Naive thymus-derived CD8-positive, alpha-beta T cell (primary cell): ENCODE results near the gene DLG2. TPM values are rescaled to one million over a fixed set of nuclear protein-coding genes. Genes with fewer than 3 reads are reported as not detected.

Source experiments
- ATAC-seq, 2 donors: fragments of 150-1000 bp; cut with Tn5 transposase in 1 of 2; sonication (Bioruptor Pico), chemical (Tn5 transposase) in 1 of 2; 1 replicate in 1 of 2; 2 replicates in 1 of 2; pipeline ENCODE4 v1.10.0; 2021; ENCODE audit warnings: mild to moderate bottlenecking in 2 of 2, moderate library complexity in 2 of 2
- POLR2A ChIA-PET: fragments of 350-600 bp; sonication (Branson Sonifier 250); formaldehyde crosslinking; loops from one replicate; lab custom pipeline; 2021; ENCODE audit warnings: antibody characterized with exemption; lab: Charles Lee
- DNase-seq, 10 donors: peaks; one replicate each; pipeline versions ENCODE4 v3.0.0 to v3.0.0-alpha.2; 2020 to 2022
- H3K27ac Mint-ChIP-seq, 10 donors: one replicate each; pipeline ENCODE4 v1.8.0; 2020 to 2022; ENCODE audit warnings: mild to moderate bottlenecking in 10 of 10, mixed read lengths in 10 of 10, moderate library complexity in 4 of 10, inconsistent platforms in 1 of 10
- H3K27me3 Mint-ChIP-seq, 5 donors: one replicate each; pipeline ENCODE4 v1.8.0; 2021 to 2022; ENCODE audit warnings: mixed read lengths in 5 of 5
- H3K36me3 Mint-ChIP-seq, 3 donors: one replicate each; pipeline ENCODE4 v1.8.0; 2020 to 2022; ENCODE audit warnings: mixed read lengths in 3 of 3, mild to moderate bottlenecking in 2 of 3, inconsistent platforms in 1 of 3
- H3K4me1 Mint-ChIP-seq, 4 donors: one replicate each; pipeline ENCODE4 v1.8.0; 2021 to 2022; ENCODE audit warnings: mixed read lengths in 4 of 4
- H3K4me3 Mint-ChIP-seq, 10 donors: one replicate each; pipeline ENCODE4 v1.8.0; 2020 to 2022; ENCODE audit warnings: mild to moderate bottlenecking in 10 of 10, mixed read lengths in 10 of 10, moderate library complexity in 6 of 10, inconsistent platforms in 1 of 10
- H3K9me3 Mint-ChIP-seq, 9 donors: one replicate each; pipeline ENCODE4 v1.8.0; 2020 to 2022; ENCODE audit warnings: mixed read lengths in 9 of 9, mild to moderate bottlenecking in 3 of 9, inconsistent platforms in 1 of 9, moderate library complexity in 1 of 9
- polyA plus RNA-seq, 3 donors: library from polyadenylated mRNA; unstranded; fragments of 300-500 nt; fragmentation: Illumina TruSeq; gene quantifications; one replicate each; pipeline ENCODE4 v1.2.3, GENCODE V29; 2021
- total RNA-seq, 8 experiments: library from RNA in 2 of 8; stranded (reverse) in 2 of 8; gene quantifications; one replicate each; pipeline ENCODE4 v1.2.3 and lab custom pipeline; 2021 to 2026

The DLG2 gene
- total and polyA plus RNA-seq, 5 experiments from 2014 or later, result 0.86 to 6.2 (median 2.5) TPM

GRCh38 chr11:83826078-83826477 lies 1801.1 kb downstream of the DLG2 start:
- Mint-ChIP-seq H3K9me3 (no peaks in the 10 kb centered on the region), H3K27me3 (peaks cover 0 to 2% (median 0%) of the 10 kb centered on the region in 5 donors), H3K27ac (no peak overlapping the region), H3K4me1 (peaks cover 0 to 2% (median 0%) of the 10 kb centered on the region in 4 donors), H3K4me3 (no peak overlapping the region), H3K36me3 (no peaks in the 10 kb centered on the region)
- POLR2A ChIA-PET, result no interaction called here
- DNase-seq (no peak), ATAC-seq (no peak)

GRCh38 chr11:83823461-83824025 lies 1803.6 kb downstream of the DLG2 start:
- no peak for ATAC-seq
- Mint-ChIP-seq H3K27ac (no peak overlapping the region), H3K4me3 (no peak overlapping the region), H3K36me3 (no peaks in the 10 kb centered on the region), H3K9me3 (no peaks in the 10 kb centered on the region), H3K27me3 (no peaks in the 10 kb centered on the region), H3K4me1 (peaks cover 0 to 2% (median 0%) of the 10 kb centered on the region in 4 donors)
- POLR2A ChIA-PET, result no interaction called here
- no peak for DNase-seq

- H3K27ac Mint-ChIP-seq, result no peak overlapping the region
- H3K4me1 Mint-ChIP-seq, result no peaks in the 10 kb centered on the region
- DNase-seq, result peak in 1 of 10 donors; percentile 12
- H3K4me3 Mint-ChIP-seq, result no peak overlapping the region
- no peaks in the 10 kb centered on the region for H3K9me3 Mint-ChIP-seq
- H3K27me3 Mint-ChIP-seq, result no peaks in the 10 kb centered on the region
- POLR2A ChIA-PET, result no interaction called here
- ATAC-seq, result no peak
- H3K36me3 Mint-ChIP-seq, result no peaks in the 10 kb centered on the region
Measured at GRCh38 chr11:83819931-83820549, 1807.1 kb downstream of the DLG2 start.

GRCh38 chr11:83818349-83818748 lies 1808.8 kb downstream of the DLG2 start:
- no peak overlapping the region for H3K27ac Mint-ChIP-seq
- POLR2A ChIA-PET, result no interaction called here
- DNase-seq, result no peak
- H3K9me3 Mint-ChIP-seq, result no peaks in the 10 kb centered on the region
- no peaks in the 10 kb centered on the region for H3K27me3 Mint-ChIP-seq
- H3K4me1 Mint-ChIP-seq, result no peaks in the 10 kb centered on the region
- no peak overlapping the region for H3K4me3 Mint-ChIP-seq
- no peaks in the 10 kb centered on the region for H3K36me3 Mint-ChIP-seq
- no peak for ATAC-seq

DNA sequence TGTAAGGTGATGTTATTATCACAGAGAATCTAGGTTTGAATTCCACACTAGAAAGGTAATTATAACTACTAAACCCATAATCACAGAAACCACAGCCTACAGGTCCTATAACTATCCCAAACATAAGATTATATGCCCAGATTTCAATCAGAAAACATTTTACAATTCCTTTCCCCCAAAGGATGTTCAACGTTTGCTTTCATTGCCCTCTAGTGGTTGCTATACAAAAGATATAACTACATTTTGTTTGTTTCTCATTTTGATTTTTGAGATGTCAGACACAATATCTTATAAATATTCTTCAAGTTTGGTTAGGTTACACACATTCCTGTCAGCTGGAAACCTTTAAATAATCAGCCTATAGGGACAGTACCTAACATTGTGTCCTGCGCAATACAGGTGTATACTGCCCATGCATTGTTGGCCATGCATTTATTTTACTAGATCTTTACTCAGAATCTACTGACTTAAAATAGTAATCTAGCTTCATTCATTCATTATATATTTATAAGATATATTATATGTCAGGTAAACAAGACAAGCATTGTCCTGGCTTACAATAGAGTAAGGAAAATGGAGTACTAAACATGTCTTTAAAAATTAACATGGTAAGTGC lies 1810.5 kb downstream of the DLG2 start:
- H3K27ac Mint-ChIP-seq, result no peak overlapping the region
- H3K27me3 Mint-ChIP-seq, result peaks cover 0 to 2% (median 2%) of the 10 kb centered on the region in 5 donors
- DNase-seq (peak in 1 of 10 donors; percentile 5), ATAC-seq (no peak)
- H3K4me1 Mint-ChIP-seq, result no peaks in the 10 kb centered on the region
- POLR2A ChIA-PET, result no interaction called here
- H3K36me3 Mint-ChIP-seq, result no peaks in the 10 kb centered on the region
- H3K9me3 Mint-ChIP-seq, result no peaks in the 10 kb centered on the region
- H3K4me3 Mint-ChIP-seq, result no peak overlapping the region

- ATAC-seq, result no peak
- POLR2A ChIA-PET, result no interaction called here
- H3K36me3 Mint-ChIP-seq, result no peaks in the 10 kb centered on the region
Measured at GRCh38 chr11:83815736-83816135, 1811.4 kb downstream of the DLG2 start.

GRCh38 chr11:83813296-83813695 lies 1813.8 kb downstream of the DLG2 start:
- Mint-ChIP-seq H3K27ac (no peak overlapping the region), H3K36me3 (no peaks in the 10 kb centered on the region), H3K4me3 (no peak overlapping the region), H3K9me3 (no peaks in the 10 kb centered on the region), H3K4me1 (no peaks in the 10 kb centered on the region), H3K27me3 (peaks cover 6 to 14% (median 8%) of the 10 kb centered on the region in 5 donors)
- ATAC-seq (no peak), DNase-seq (no peak)
- POLR2A ChIA-PET, result no interaction called here

More at GRCh38 chr11:83815736-83816135, 1811.4 kb downstream of the DLG2 start:
- Mint-ChIP-seq H3K4me3 (no peak overlapping the region), H3K27me3 (peaks cover 0 to 4% (median 2%) of the 10 kb centered on the region in 5 donors), H3K9me3 (no peaks in the 10 kb centered on the region), H3K27ac (no peak overlapping the region), H3K4me1 (no peaks in the 10 kb centered on the region)
- no peak for DNase-seq

- Mint-ChIP-seq H3K36me3 (no peaks in the 10 kb centered on the region), H3K27me3 (peaks cover 14 to 24% (median 16%) of the 10 kb centered on the region in 5 donors), H3K9me3 (no peaks in the 10 kb centered on the region), H3K4me3 (no peak overlapping the region), H3K4me1 (no peaks in the 10 kb centered on the region), H3K27ac (no peak overlapping the region)
- ATAC-seq (no peak), DNase-seq (no peak)
- POLR2A ChIA-PET, result no interaction called here
Measured at GRCh38 chr11:83809274-83809673, 1817.9 kb downstream of the DLG2 start.

DNA sequence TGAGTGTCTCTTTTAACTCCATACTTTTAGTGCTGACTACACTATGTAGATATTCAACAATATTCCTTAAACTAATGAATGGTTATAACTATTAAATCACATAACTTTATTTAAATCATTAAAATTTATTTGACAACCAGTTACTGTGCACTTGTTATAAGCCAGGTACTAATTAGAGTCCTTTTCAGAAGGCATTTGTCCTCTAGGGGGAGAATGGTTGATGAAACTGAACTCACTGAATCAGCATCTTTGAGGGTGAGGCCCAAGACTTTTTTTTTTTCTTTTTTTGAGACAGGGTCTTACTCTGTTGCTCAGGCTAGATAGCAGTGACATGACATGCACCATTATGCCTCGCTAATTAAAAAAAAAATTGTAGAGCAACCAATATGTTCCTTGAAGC lies 1825.3 kb downstream of the DLG2 start:
- no peak overlapping the region for H3K27ac Mint-ChIP-seq
- H3K4me3 Mint-ChIP-seq, result no peak overlapping the region
- peaks cover 8 to 17% (median 11%) of the 10 kb centered on the region in 5 donors for H3K27me3 Mint-ChIP-seq
- no peaks in the 10 kb centered on the region for H3K9me3 Mint-ChIP-seq
- no peak for DNase-seq
- no peak for ATAC-seq
- H3K4me1 Mint-ChIP-seq, result no peaks in the 10 kb centered on the region
- no peaks in the 10 kb centered on the region for H3K36me3 Mint-ChIP-seq
- POLR2A ChIA-PET, result no interaction called here

GRCh38 chr11:83793310-83793709 lies 1833.8 kb downstream of the DLG2 start:
- no peak overlapping the region for H3K27ac Mint-ChIP-seq
- no peaks in the 10 kb centered on the region for H3K4me1 Mint-ChIP-seq
- ATAC-seq (no peak), DNase-seq (no peak)
- H3K36me3 Mint-ChIP-seq, result no peaks in the 10 kb centered on the region
- no peaks in the 10 kb centered on the region for H3K9me3 Mint-ChIP-seq
- H3K27me3 Mint-ChIP-seq, result peaks cover 6 to 21% (median 8%) of the 10 kb centered on the region in 5 donors
- H3K4me3 Mint-ChIP-seq, result no peak overlapping the region
- POLR2A ChIA-PET, result no interaction called here

- no peak overlapping the region for H3K4me3 Mint-ChIP-seq
Measured at GRCh38 chr11:83791557-83791956, 1835.6 kb downstream of the DLG2 start.

GRCh38 chr11:83785942-83786341 lies 1841.2 kb downstream of the DLG2 start:
- Mint-ChIP-seq H3K4me3 (no peak overlapping the region), H3K36me3 (no peaks in the 10 kb centered on the region), H3K27me3 (peaks cover 0 to 6% (median 1%) of the 10 kb centered on the region in 5 donors)

More at GRCh38 chr11:83791557-83791956, 1835.6 kb downstream of the DLG2 start:
- no peak overlapping the region for H3K27ac Mint-ChIP-seq
- peaks cover 0 to 9% (median 3%) of the 10 kb centered on the region in 5 donors for H3K27me3 Mint-ChIP-seq
- H3K4me1 Mint-ChIP-seq, result no peaks in the 10 kb centered on the region
- no peaks in the 10 kb centered on the region for H3K36me3 Mint-ChIP-seq
- POLR2A ChIA-PET, result no interaction called here
- DNase-seq (no peak), ATAC-seq (no peak)
- no peaks in the 10 kb centered on the region for H3K9me3 Mint-ChIP-seq

DNA sequence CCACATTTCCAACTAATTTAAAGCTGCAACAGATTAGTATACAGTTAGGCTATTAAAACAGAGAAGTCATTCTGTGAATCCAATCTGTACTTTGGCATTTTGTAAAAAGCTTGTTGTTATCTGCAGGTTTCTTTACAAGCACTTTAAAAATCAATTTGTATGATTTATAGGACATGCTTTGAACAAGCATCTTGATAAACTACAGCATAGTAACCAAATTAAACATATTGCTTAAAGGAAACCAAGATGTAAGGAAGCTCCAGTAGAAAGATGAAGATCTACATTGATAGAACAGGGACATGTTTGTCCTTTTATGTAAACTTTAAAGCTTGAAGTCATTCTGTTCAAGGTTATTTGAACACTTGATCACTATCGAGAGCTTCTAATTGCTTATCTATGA lies 1842.7 kb downstream of the DLG2 start:
- Mint-ChIP-seq H3K4me1 (no peaks in the 10 kb centered on the region), H3K27ac (no peak overlapping the region), H3K9me3 (no peaks in the 10 kb centered on the region), H3K36me3 (no peaks in the 10 kb centered on the region), H3K4me3 (no peak overlapping the region), H3K27me3 (peaks cover 0 to 6% (median 1%) of the 10 kb centered on the region in 5 donors)
- ATAC-seq (no peak), DNase-seq (no peak)
- POLR2A ChIA-PET, result no interaction called here

More at GRCh38 chr11:83785942-83786341, 1841.2 kb downstream of the DLG2 start:
- no peak for ATAC-seq
- no peaks in the 10 kb centered on the region for H3K9me3 Mint-ChIP-seq
- no peak for DNase-seq
- H3K4me1 Mint-ChIP-seq, result no peaks in the 10 kb centered on the region
- H3K27ac Mint-ChIP-seq, result no peak overlapping the region
- POLR2A ChIA-PET, result no interaction called here
